Esophagus muscularis mucosa (tissue), 4 donors: Measurements from ENCODE around the gene PPDPF. TPM values are rescaled to one million over a fixed set of nuclear protein-coding genes. Genes with fewer than 3 reads are reported as not detected.

ENCODE experiments used
- DNase-seq: peaks from one replicate; pipeline ENCODE4 v3.0.0-alpha.2; 2017; ENCODE audit errors: extremely low spot score
- H3K27ac ChIP-seq, 4 donors: fragments of 200-600 bp; sonication (generic); replicated peaks in 1 of 4; 1 replicate in 3 of 4; 2 replicates in 1 of 4; pipeline ENCODE4 v1.5.1; 2016 to 2019; ENCODE audit warnings: mild to moderate bottlenecking in 1 of 4
- H3K27me3 ChIP-seq, 4 donors: fragments of 200-600 bp; sonication (generic); one replicate each; pipeline versions ENCODE4 v1.5.1 to v1.6.0; 2016 to 2019
- H3K36me3 ChIP-seq, 4 donors: fragments of 200-600 bp; sonication (generic); one replicate each; pipeline ENCODE4 v1.5.1; 2016 to 2019
- H3K4me1 ChIP-seq, 4 donors: fragments of 200-600 bp; sonication (generic); one replicate each; pipeline ENCODE4 v1.5.1; 2016 to 2019
- H3K4me3 ChIP-seq, 4 donors: fragments of 200-600 bp; sonication (generic); 1 replicate in 2 of 4; 2 replicates in 2 of 4; pipeline ENCODE4 v1.5.1; 2016 to 2019; ENCODE audit warnings: mild to moderate bottlenecking in 4 of 4, moderate library complexity in 1 of 4
- H3K9me3 ChIP-seq, 4 donors: fragments of 200-600 bp; sonication (generic); 1 replicate in 3 of 4; 2 replicates in 1 of 4; pipeline ENCODE4 v1.5.1; 2016 to 2019
- EP300 ChIP-seq: sonication (generic); formaldehyde crosslinking; IDR thresholded peaks from one replicate; pipeline ENCODE4 v1.6.1; 2017; ENCODE audit warnings: antibody characterized with exemption
- POLR2A ChIP-seq: fragments of 450-650 bp; IDR thresholded peaks from one replicate; pipeline ENCODE4 v1.6.1; 2017; ENCODE audit warnings: antibody characterized with exemption, moderate library complexity, mild to moderate bottlenecking, low read depth
- POLR2AphosphoS5 ChIP-seq, 2 donors: sonication (generic); formaldehyde crosslinking; IDR thresholded peaks; one replicate each; pipeline ENCODE4 v1.6.1; 2017; ENCODE audit warnings: antibody characterized with exemption in 2 of 2
- WGBS: methylation state at CpG from one replicate; pipeline ENCODE4 v1.1.5; 2018; 5-methylcytosine and 5-hydroxymethylcytosine counted together
- intact Hi-C: fragments of 100-400 bp; cut with DNase I; formaldehyde crosslinking; loops from one replicate; pipeline ENCODE4 v1.15.1; 2023
- total RNA-seq, 4 donors: library from RNA; depleted of rRNA; stranded (reverse); fragments of >200 nt; gene quantifications; one replicate each; pipeline versions ENCODE4 v1.1.0 to v1.2.1, GENCODE V29; 2016
- TF ChIP-seq, protein P1 (sequence below), 3 experiments: fragments of 200-600 bp in 2 of 3; fragments of 450-650 bp in 1 of 3; sonication (generic) in 2 of 3; IDR thresholded peaks; one replicate each; pipeline ENCODE4 v1.5.1; 2017 to 2019; ENCODE audit warnings: antibody characterized with exemption in 3 of 3, mild to moderate bottlenecking in 2 of 3, moderate library complexity in 1 of 3

PPDPF gene
- total RNA-seq, 4 donors from 2014 or later: 150 to 291 (median 270) TPM

DNA sequence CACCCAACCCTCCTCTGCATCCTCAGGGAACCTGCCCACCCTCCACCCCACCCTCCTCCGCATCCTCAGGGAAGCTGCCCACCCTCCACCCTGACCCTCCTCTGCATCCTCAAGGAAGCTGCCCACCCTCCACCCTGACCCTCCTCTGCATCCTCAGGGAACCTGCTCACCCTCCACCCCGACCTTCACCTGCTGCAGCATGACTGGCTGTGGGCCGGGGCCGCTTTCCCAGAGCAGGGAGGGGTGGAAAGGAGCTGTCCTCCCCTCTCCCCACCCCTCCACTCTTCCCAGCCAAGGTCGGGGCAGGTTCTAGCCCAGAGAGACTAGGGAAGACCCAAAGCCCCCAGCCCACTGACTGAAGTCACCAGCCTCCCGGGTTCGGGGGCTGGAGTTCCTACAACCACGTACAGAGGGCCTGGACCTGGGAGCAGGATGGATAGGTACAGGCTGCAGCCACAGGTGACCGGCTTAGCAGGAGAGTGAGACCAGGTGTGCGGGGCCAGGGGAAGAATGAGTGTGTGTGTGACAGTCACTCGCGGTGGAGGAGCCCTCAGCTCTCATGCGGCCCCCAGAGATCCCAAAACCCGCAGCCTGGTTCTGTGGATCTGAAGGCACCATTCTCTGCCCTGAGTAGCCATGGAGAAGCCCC is 33.3 kb upstream of the PPDPF start:
- Histone ChIP-seq H3K36me3 (peaks cover 0 to 44% (median 0%) of the 10 kb centered on the region in 4 donors), H3K4me3 (no peak overlapping the region), H3K4me1 (peaks cover 5 to 6% (median 6%) of the 10 kb centered on the region in 4 donors), H3K9me3 (peaks cover 0 to 9% (median 4%) of the 10 kb centered on the region in 4 donors), H3K27me3 (peaks cover 0 to 92% (median 19%) of the 10 kb centered on the region in 4 donors), H3K27ac (no peak overlapping the region)
- intact Hi-C loops: no loop called here
- DNase-seq: no peak
- WGBS: 70% methylated on average over 11 of the region's 14 CpGs
- TF ChIP-seq, protein P1, sequence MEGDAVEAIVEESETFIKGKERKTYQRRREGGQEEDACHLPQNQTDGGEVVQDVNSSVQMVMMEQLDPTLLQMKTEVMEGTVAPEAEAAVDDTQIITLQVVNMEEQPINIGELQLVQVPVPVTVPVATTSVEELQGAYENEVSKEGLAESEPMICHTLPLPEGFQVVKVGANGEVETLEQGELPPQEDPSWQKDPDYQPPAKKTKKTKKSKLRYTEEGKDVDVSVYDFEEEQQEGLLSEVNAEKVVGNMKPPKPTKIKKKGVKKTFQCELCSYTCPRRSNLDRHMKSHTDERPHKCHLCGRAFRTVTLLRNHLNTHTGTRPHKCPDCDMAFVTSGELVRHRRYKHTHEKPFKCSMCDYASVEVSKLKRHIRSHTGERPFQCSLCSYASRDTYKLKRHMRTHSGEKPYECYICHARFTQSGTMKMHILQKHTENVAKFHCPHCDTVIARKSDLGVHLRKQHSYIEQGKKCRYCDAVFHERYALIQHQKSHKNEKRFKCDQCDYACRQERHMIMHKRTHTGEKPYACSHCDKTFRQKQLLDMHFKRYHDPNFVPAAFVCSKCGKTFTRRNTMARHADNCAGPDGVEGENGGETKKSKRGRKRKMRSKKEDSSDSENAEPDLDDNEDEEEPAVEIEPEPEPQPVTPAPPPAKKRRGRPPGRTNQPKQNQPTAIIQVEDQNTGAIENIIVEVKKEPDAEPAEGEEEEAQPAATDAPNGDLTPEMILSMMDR (IDR thresholded peaks at IDR 0.05): no peak
- no peak for TF ChIP-seq POLR2A
- no peak for TF ChIP-seq EP300
- TF ChIP-seq POLR2AphosphoS5 (IDR thresholded peaks at IDR 0.05): no peak

DNA sequence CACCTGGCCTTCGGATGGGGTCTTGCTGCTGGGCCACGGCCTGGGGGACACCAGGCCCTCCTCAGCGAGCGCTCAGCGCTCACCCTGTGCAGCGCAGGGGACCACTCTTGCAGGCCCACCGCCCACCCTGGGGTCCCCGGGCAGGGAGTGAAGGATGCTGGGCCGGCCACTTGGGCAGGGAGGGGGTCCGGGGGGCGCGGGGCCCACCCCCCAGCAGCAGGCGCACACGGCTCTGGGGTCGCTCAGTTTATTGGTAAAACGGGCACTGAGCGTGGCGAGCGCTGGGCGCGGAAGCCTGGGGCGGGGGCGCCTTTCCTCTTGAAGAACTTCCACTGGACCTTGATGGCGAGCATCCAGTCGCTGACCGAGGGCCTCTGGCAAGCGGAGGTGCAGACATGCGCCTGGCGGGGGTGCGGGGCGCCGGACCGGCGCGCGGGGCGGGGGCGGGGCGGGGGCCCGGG is 32.8 kb upstream of the PPDPF start:
- intact Hi-C loops: no loop called here
- TF ChIP-seq EP300 (no peak), POLR2AphosphoS5 (IDR thresholded peaks at IDR 0.05) (no peak), POLR2A (no peak)
- TF ChIP-seq, protein P1 (IDR thresholded peaks at IDR 0.05): no peak
- no peak overlapping the region for H3K4me3 ChIP-seq
- peaks cover 5 to 6% (median 6%) of the 10 kb centered on the region in 4 donors for H3K4me1 ChIP-seq
- WGBS: 26% methylated on average over 7 of the region's 40 CpGs
- DNase-seq: no peak
- H3K27ac ChIP-seq: no peak overlapping the region
- H3K9me3 ChIP-seq: peaks cover 0 to 9% (median 4%) of the 10 kb centered on the region in 4 donors
- peaks cover 0 to 47% (median 0%) of the 10 kb centered on the region in 4 donors for H3K36me3 ChIP-seq
- H3K27me3 ChIP-seq: peaks cover 0 to 87% (median 19%) of the 10 kb centered on the region in 4 donors

DNA sequence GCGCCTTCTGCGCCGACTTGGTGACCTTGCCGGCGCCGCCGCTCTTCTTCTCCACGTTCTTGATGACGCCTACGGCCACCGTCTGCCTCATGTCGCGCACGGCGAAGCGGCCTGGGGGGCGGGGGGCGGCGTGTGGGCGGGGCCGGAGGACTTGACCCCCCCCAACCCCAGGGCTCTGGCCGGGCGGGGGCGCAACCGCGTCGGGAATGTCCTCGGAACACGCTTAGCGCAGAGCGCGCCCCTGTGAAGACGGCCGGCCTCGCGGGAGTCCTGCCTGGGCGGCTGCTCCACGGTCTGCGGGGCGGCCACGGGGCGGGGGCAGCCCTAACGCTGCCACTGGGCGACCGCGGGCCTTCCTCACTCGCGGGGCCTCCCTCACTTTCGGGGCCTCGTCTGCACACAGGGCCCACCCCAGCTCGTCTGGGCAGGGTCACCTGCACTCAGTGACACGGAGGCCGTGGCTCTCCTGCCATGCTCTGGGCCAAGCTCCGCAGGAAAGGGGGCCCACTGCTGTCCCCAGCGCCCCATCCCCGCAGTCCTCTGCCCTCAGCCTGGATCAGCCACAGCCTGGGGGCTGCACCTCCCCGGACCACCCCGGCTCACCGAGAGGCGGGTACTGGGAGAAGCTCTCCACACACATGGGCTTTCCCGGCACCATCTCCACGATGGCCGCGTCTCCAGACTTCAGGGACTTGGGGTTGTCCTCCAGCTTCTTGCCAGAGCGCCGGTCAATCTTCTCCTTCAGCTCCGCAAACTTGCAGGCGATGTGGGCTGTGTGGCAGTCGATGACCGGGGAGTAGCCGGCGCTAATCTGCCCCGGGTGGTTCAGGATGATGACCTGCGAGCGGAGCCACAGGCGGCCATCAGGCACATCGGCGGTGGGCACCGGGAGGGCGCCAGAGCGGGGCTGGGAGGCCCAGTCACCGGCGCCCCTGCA is 32.0 kb upstream of the PPDPF start:
- Histone ChIP-seq H3K27me3 (peaks cover 0 to 83% (median 19%) of the 10 kb centered on the region in 4 donors), H3K27ac (no peak overlapping the region), H3K36me3 (peaks cover 0 to 54% (median 0%) of the 10 kb centered on the region in 4 donors), H3K4me3 (no peak overlapping the region), H3K9me3 (peaks cover 0 to 9% (median 4%) of the 10 kb centered on the region in 4 donors), H3K4me1 (peaks cover under 1 to 6% (median 5%) of the 10 kb centered on the region in 4 donors)
- no peak for DNase-seq
- no peak for TF ChIP-seq POLR2AphosphoS5 (IDR thresholded peaks at IDR 0.05)
- TF ChIP-seq, protein P1 (IDR thresholded peaks at IDR 0.05): no peak
- TF ChIP-seq EP300: no peak
- TF ChIP-seq POLR2A: no peak
- WGBS: 38% methylated on average over 14 of the region's 83 CpGs
- intact Hi-C loops: no loop called here

DNA sequence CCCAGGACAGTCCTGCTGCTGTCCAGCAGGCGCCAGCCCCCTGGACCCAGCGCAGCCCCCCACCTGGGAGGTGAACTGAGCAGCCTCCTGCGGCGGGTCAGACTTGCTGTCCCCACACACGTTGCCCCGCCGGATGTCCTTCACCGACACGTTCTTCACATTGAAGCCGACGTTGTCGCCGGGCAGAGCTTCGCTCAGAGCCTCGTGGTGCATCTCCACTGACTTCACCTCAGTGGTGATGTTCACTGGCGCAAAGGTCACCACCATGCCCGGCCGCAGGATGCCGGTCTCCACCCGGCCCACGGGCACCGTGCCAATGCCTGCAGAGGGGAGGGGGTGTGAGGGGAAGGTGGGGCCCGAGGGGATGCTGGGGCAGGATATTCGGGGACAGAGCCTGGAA is 30.1 kb upstream of the PPDPF start:
- no peak overlapping the region for H3K4me3 ChIP-seq
- H3K4me1 ChIP-seq: peaks cover 0 to 6% (median 5%) of the 10 kb centered on the region in 4 donors
- H3K27ac ChIP-seq: no peak overlapping the region
- peaks cover 0 to 81% (median 19%) of the 10 kb centered on the region in 4 donors for H3K27me3 ChIP-seq
- DNase-seq: no peak
- peaks cover 0 to 9% (median 4%) of the 10 kb centered on the region in 4 donors for H3K9me3 ChIP-seq
- peaks cover 0 to 73% (median 0%) of the 10 kb centered on the region in 4 donors for H3K36me3 ChIP-seq
- intact Hi-C loops: no loop called here
- TF ChIP-seq, protein P1 (IDR thresholded peaks at IDR 0.05): no peak
- TF ChIP-seq POLR2AphosphoS5 (IDR thresholded peaks at IDR 0.05): no peak
- TF ChIP-seq EP300: no peak
- no peak for TF ChIP-seq POLR2A
- 78% methylated on average over 8 of the region's 24 CpGs for WGBS
